HEK293 (cell line): ENCODE data around the gene SLC17A1.

ENCODE experiments used
- CTCF ChIA-PET: fragments of 350-600 bp; formaldehyde crosslinking; extraction: SDS; loops from one replicate; lab custom pipeline; 2021; ENCODE audit warnings: antibody characterized with exemption; lab: Yijun Ruan, JAX
- POLR2A ChIA-PET: fragments of 300-600 bp; formaldehyde crosslinking; extraction: SDS; loops from one replicate; lab custom pipeline; 2020; ENCODE audit warnings: antibody characterized with exemption, inconsistent platforms; lab: Yijun Ruan, JAX
- H3K27ac ChIP-seq: fragments of 200-500 bp; sonication (Bioruptor generic); 2 replicates; pipeline ENCODE4 v1.5.1; 2014; ENCODE audit warnings: low read depth, low read length, control low read depth, inconsistent platforms; ENCODE audit errors: extremely low read depth
- H3K36me3 ChIP-seq, 2 experiments: fragments of 200-500 bp in 1 of 2; sonication (Bioruptor generic) in 1 of 2; 1 replicate in 1 of 2; 2 replicates in 1 of 2; pipeline ENCODE4 v1.5.1; 2014 to 2017; ENCODE audit warnings: inconsistent platforms in 2 of 2, low read length in 2 of 2; ENCODE audit not compliant: control insufficient read depth in 2 of 2, insufficient read depth in 1 of 2
- H3K4me1 ChIP-seq: fragments of 200-500 bp; sonication (Bioruptor generic); 2 replicates; pipeline ENCODE4 v1.5.1; 2014; ENCODE audit warnings: mild to moderate bottlenecking, low read length, inconsistent platforms; ENCODE audit not compliant: control insufficient read depth, insufficient read depth
- H3K4me3 ChIP-seq: 2 replicates; pipeline ENCODE4 v1.5.1; 2011; ENCODE audit warnings: low read depth, mild to moderate bottlenecking, control low read depth, low read length, moderate library complexity
- H3K9me3 ChIP-seq: fragments of 200-500 bp; sonication (Bioruptor generic); 2 replicates; pipeline ENCODE4 v1.5.1; 2014; ENCODE audit warnings: low read depth, low read length, inconsistent platforms; ENCODE audit not compliant: control insufficient read depth, insufficient read depth
- EGR2 ChIP-seq: fragments of 450-650 bp; formaldehyde crosslinking; IDR thresholded peaks from 2 replicates; pipeline ENCODE4 v1.5.1; 2016; ENCODE audit warnings: low read depth, missing biosample characterization, missing genetic modification characterization
- GFI1B ChIP-seq: fragments of 450-650 bp; formaldehyde crosslinking; IDR thresholded peaks from 2 replicates; pipeline ENCODE4 v1.5.1; 2016; ENCODE audit warnings: missing biosample characterization, missing genetic modification characterization
- OVOL3 ChIP-seq: fragments of 450-650 bp; formaldehyde crosslinking; IDR thresholded peaks from 2 replicates; pipeline ENCODE4 v1.5.1; 2016; ENCODE audit warnings: missing biosample characterization, missing genetic modification characterization
- SCRT1 ChIP-seq: fragments of 450-650 bp; formaldehyde crosslinking; IDR thresholded peaks from 2 replicates; pipeline ENCODE4 v1.5.1; 2016; ENCODE audit warnings: missing biosample characterization, missing genetic modification characterization, borderline replicate concordance
- YY2 ChIP-seq: fragments of 450-650 bp; formaldehyde crosslinking; IDR thresholded peaks from 2 replicates; pipeline ENCODE4 v1.5.1; 2016; ENCODE audit warnings: missing biosample characterization, missing genetic modification characterization
- ZNF175 ChIP-seq: fragments of 450-650 bp; formaldehyde crosslinking; IDR thresholded peaks from 2 replicates; pipeline ENCODE4 v1.5.1; 2016; ENCODE audit warnings: missing biosample characterization, missing genetic modification characterization
- ZNF302 ChIP-seq: fragments of 450-650 bp; formaldehyde crosslinking; IDR thresholded peaks from 2 replicates; pipeline ENCODE4 v1.5.1; 2016; ENCODE audit warnings: missing biosample characterization, missing genetic modification characterization, low read depth
- ZNF311 ChIP-seq: fragments of 450-650 bp; formaldehyde crosslinking; IDR thresholded peaks from 2 replicates; pipeline ENCODE4 v1.5.1; 2017; ENCODE audit warnings: missing biosample characterization, missing genetic modification characterization, borderline replicate concordance
- ZNF366 ChIP-seq: fragments of 450-650 bp; formaldehyde crosslinking; conservative IDR thresholded peaks from 2 replicates; pipeline ENCODE4 v1.5.1; 2016; ENCODE audit warnings: missing biosample characterization, missing genetic modification characterization
- ZNF37A ChIP-seq: fragments of 450-650 bp; IDR thresholded peaks from 2 replicates; pipeline ENCODE4 v1.5.1; 2018; ENCODE audit warnings: missing biosample characterization, missing genetic modification characterization
- ZNF391 ChIP-seq: fragments of 450-650 bp; formaldehyde crosslinking; IDR thresholded peaks from 2 replicates; pipeline ENCODE4 v1.5.1; 2016; ENCODE audit warnings: low read depth, missing biosample characterization, missing genetic modification characterization, borderline replicate concordance
- ZNF423 ChIP-seq: fragments of 450-650 bp; formaldehyde crosslinking; IDR thresholded peaks from 2 replicates; pipeline ENCODE4 v1.5.1; 2016; ENCODE audit warnings: missing biosample characterization, missing genetic modification characterization
- ZNF571 ChIP-seq: fragments of 450-650 bp; formaldehyde crosslinking; IDR thresholded peaks from 2 replicates; pipeline ENCODE4 v1.5.0; 2017; ENCODE audit warnings: missing biosample characterization, missing genetic modification characterization
- ZNF629 ChIP-seq: fragments of 450-650 bp; formaldehyde crosslinking; IDR thresholded peaks from 2 replicates; pipeline ENCODE4 v1.5.1; 2017; ENCODE audit warnings: missing biosample characterization, missing genetic modification characterization
- ZNF830 ChIP-seq: fragments of 450-650 bp; IDR thresholded peaks from 2 replicates; pipeline ENCODE4 v1.5.0; 2018; ENCODE audit warnings: missing biosample characterization, missing genetic modification characterization, low read depth, mild to moderate bottlenecking, moderate library complexity
- ZSCAN30 ChIP-seq: fragments of 450-650 bp; IDR thresholded peaks from 2 replicates; pipeline ENCODE4 v1.5.1; 2018; ENCODE audit warnings: missing biosample characterization, mild to moderate bottlenecking, missing genetic modification characterization, moderate library complexity
- TF ChIP-seq, protein P1 (sequence below): fragments of 450-650 bp; formaldehyde crosslinking; IDR thresholded peaks from 2 replicates; pipeline ENCODE4 v1.5.1; 2017; ENCODE audit warnings: missing biosample characterization, missing genetic modification characterization
- TF ChIP-seq, protein P2 (sequence below): fragments of 450-650 bp; formaldehyde crosslinking; IDR thresholded peaks from 2 replicates; pipeline ENCODE4 v1.5.1; 2016; ENCODE audit warnings: missing biosample characterization, missing genetic modification characterization
- TF ChIP-seq, protein P3 (sequence below): fragments of 450-650 bp; formaldehyde crosslinking; IDR thresholded peaks from 2 replicates; pipeline ENCODE4 v1.5.1; 2017; ENCODE audit warnings: missing biosample characterization, mild to moderate bottlenecking, missing genetic modification characterization, moderate library complexity
- TF ChIP-seq, protein P4 (sequence below): fragments of 450-650 bp; formaldehyde crosslinking; IDR thresholded peaks from 2 replicates; pipeline ENCODE4 v1.5.1; 2016; ENCODE audit warnings: missing biosample characterization, missing genetic modification characterization, low read depth
- TF ChIP-seq, protein P5 (sequence below): fragments of 450-650 bp; formaldehyde crosslinking; conservative IDR thresholded peaks from 2 replicates; pipeline ENCODE4 v1.5.1; 2016; ENCODE audit warnings: low read depth, missing biosample characterization, missing genetic modification characterization

The SLC17A1 gene

DNA sequence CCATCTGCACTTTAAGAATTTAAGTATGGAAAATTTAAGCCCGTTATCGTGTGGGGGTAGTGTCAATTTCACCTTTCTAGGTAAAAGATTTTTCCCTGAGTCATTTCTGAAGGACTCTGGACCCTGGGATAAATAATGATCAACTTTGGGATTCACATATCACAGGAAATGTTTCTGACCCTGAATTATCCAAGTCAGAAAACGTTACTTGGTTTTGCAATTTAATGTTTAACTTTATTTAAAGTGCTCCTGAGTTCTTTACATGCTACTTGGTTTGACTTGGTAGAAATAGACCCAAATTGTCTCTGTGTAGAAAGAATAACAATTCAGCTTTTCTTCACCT, 43.7 kb upstream of the SLC17A1 start:
- no peaks in the 10 kb centered on the region for H3K36me3 ChIP-seq
- ChIA-PET POLR2A (no interaction called here), CTCF (no interaction called here)
- H3K9me3 ChIP-seq: no peaks in the 10 kb centered on the region
- no peak overlapping the region for H3K4me3 ChIP-seq
- no peaks in the 10 kb centered on the region; the same call in 1 of the 2 replicates for H3K4me1 ChIP-seq
- TF ChIP-seq EGR2 (tag by site-specific recombination) (no peak), ZNF629 (no peak), OVOL3 (tag by site-specific recombination) (no peak), ZNF311 (tag by site-specific recombination) (no peak), ZNF830 (tag by site-specific recombination) (no peak), SCRT1 (no peak), ZNF366 (tag by site-specific recombination) (no peak), ZNF175 (tag by site-specific recombination) (no peak), ZSCAN30 (tag by site-specific recombination) (no peak), ZNF423 (no peak), GFI1B (tag by site-specific recombination) (no peak), ZNF37A (tag by site-specific recombination) (no peak)
- TF ChIP-seq, protein P1, sequence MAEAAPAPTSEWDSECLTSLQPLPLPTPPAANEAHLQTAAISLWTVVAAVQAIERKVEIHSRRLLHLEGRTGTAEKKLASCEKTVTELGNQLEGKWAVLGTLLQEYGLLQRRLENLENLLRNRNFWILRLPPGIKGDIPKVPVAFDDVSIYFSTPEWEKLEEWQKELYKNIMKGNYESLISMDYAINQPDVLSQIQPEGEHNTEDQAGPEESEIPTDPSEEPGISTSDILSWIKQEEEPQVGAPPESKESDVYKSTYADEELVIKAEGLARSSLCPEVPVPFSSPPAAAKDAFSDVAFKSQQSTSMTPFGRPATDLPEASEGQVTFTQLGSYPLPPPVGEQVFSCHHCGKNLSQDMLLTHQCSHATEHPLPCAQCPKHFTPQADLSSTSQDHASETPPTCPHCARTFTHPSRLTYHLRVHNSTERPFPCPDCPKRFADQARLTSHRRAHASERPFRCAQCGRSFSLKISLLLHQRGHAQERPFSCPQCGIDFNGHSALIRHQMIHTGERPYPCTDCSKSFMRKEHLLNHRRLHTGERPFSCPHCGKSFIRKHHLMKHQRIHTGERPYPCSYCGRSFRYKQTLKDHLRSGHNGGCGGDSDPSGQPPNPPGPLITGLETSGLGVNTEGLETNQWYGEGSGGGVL (tag by site-specific recombination): no peak
- TF ChIP-seq, protein P2, sequence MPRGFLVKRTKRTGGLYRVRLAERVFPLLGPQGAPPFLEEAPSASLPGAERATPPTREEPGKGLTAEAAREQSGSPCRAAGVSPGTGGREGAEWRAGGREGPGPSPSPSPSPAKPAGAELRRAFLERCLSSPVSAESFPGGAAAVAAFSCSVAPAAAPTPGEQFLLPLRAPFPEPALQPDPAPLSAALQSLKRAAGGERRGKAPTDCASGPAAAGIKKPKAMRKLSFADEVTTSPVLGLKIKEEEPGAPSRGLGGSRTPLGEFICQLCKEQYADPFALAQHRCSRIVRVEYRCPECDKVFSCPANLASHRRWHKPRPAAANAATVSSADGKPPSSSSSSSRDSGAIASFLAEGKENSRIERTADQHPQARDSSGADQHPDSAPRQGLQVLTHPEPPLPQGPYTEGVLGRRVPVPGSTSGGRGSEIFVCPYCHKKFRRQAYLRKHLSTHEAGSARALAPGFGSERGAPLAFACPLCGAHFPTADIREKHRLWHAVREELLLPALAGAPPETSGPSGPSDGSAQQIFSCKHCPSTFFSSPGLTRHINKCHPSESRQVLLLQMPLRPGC (tag by site-specific recombination): no peak
- H3K27ac ChIP-seq: no peak overlapping the region

DNA sequence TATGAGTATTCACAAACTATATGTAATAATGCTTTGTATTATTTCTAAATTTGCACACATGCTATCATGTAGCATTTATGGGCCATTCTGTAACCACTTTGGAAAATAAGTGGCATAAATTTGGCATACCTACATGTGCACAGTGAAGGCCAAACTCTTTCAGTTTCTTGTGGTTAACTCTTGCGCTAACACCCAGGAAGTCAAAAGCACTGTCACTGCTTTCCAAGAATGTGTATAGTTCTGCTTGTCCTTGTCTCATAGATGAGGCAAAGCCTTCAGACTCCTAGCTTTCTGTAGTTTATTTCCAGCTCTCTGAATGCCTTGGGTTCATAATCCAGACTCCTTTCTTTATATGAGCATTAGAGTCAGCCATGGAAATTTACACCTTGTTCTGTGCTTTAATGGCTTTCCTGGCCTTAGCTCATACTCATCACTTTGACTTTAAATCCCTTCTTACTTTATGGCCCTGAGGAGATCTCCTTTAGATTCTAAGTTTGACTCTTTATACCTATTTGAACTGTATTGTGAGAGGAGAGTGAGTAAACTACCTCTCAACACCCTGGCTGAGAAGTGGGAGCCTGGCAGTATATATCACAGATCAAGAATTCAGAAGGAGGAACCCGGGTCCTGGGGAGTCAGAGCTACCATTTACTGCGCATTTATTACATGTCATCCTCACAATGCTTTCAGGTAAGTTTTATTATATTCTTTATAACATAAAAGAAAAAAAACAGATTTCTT, 43.1 kb upstream of the SLC17A1 start:
- POLR2A ChIA-PET: no interaction called here
- TF ChIP-seq, protein P3, sequence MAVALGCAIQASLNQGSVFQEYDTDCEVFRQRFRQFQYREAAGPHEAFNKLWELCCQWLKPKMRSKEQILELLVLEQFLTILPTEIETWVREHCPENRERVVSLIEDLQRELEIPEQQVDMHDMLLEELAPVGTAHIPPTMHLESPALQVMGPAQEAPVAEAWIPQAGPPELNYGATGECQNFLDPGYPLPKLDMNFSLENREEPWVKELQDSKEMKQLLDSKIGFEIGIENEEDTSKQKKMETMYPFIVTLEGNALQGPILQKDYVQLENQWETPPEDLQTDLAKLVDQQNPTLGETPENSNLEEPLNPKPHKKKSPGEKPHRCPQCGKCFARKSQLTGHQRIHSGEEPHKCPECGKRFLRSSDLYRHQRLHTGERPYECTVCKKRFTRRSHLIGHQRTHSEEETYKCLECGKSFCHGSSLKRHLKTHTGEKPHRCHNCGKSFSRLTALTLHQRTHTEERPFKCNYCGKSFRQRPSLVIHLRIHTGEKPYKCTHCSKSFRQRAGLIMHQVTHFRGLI: no peak
- TF ChIP-seq, protein P2 (tag by site-specific recombination): no peak
- TF ChIP-seq ZNF391 (tag by site-specific recombination) (no peak), YY2 (no peak), ZNF629 (no peak), ZNF571 (no peak), ZNF302 (tag by site-specific recombination) (no peak)
- TF ChIP-seq, protein P4, sequence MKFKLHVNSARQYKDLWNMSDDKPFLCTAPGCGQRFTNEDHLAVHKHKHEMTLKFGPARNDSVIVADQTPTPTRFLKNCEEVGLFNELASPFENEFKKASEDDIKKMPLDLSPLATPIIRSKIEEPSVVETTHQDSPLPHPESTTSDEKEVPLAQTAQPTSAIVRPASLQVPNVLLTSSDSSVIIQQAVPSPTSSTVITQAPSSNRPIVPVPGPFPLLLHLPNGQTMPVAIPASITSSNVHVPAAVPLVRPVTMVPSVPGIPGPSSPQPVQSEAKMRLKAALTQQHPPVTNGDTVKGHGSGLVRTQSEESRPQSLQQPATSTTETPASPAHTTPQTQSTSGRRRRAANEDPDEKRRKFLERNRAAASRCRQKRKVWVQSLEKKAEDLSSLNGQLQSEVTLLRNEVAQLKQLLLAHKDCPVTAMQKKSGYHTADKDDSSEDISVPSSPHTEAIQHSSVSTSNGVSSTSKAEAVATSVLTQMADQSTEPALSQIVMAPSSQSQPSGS (tag by site-specific recombination): no peak
- TF ChIP-seq, protein P5, sequence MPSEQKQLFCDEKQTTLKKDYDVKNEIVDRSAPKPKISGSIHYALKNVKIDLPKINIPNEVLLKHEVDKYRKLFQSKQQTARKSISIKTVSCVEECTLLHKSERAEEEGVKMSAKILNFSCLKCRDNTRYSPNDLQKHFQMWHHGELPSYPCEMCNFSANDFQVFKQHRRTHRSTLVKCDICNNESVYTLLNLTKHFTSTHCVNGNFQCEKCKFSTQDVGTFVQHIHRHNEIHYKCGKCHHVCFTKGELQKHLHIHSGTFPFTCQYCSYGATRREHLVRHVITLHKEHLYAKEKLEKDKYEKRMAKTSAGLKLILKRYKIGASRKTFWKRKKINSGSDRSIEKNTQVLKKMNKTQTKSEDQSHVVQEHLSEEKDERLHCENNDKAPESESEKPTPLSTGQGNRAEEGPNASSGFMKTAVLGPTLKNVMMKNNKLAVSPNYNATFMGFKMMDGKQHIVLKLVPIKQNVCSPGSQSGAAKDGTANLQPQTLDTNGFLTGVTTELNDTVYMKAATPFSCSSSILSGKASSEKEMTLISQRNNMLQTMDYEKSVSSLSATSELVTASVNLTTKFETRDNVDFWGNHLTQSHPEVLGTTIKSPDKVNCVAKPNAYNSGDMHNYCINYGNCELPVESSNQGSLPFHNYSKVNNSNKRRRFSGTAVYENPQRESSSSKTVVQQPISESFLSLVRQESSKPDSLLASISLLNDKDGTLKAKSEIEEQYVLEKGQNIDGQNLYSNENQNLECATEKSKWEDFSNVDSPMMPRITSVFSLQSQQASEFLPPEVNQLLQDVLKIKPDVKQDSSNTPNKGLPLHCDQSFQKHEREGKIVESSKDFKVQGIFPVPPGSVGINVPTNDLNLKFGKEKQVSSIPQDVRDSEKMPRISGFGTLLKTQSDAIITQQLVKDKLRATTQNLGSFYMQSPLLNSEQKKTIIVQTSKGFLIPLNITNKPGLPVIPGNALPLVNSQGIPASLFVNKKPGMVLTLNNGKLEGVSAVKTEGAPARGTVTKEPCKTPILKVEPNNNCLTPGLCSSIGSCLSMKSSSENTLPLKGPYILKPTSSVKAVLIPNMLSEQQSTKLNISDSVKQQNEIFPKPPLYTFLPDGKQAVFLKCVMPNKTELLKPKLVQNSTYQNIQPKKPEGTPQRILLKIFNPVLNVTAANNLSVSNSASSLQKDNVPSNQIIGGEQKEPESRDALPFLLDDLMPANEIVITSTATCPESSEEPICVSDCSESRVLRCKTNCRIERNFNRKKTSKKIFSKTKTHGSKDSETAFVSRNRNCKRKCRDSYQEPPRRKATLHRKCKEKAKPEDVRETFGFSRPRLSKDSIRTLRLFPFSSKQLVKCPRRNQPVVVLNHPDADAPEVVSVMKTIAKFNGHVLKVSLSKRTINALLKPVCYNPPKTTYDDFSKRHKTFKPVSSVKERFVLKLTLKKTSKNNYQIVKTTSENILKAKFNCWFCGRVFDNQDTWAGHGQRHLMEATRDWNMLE: no peak

More for the DNA sequence above, 43.1 kb upstream of the SLC17A1 start:
- H3K4me1 ChIP-seq: no peaks in the 10 kb centered on the region
- CTCF ChIA-PET: interaction anchor here (1.0 kb wide), 1 partner anchor 318 kb away, joined by 6 read pairs; no protein-coding TSS in a partner anchor
- no peak overlapping the region for H3K4me3 ChIP-seq
- no peak overlapping the region for H3K27ac ChIP-seq
- no peaks in the 10 kb centered on the region for H3K9me3 ChIP-seq
- H3K36me3 ChIP-seq: no peaks in the 10 kb centered on the region
